ENCODE measurements around the gene CHAF1A.

- TF ChIP-seq POLR2A (IDR thresholded peaks at IDR 0.05): no peak
- TF ChIP-seq, protein P1, sequence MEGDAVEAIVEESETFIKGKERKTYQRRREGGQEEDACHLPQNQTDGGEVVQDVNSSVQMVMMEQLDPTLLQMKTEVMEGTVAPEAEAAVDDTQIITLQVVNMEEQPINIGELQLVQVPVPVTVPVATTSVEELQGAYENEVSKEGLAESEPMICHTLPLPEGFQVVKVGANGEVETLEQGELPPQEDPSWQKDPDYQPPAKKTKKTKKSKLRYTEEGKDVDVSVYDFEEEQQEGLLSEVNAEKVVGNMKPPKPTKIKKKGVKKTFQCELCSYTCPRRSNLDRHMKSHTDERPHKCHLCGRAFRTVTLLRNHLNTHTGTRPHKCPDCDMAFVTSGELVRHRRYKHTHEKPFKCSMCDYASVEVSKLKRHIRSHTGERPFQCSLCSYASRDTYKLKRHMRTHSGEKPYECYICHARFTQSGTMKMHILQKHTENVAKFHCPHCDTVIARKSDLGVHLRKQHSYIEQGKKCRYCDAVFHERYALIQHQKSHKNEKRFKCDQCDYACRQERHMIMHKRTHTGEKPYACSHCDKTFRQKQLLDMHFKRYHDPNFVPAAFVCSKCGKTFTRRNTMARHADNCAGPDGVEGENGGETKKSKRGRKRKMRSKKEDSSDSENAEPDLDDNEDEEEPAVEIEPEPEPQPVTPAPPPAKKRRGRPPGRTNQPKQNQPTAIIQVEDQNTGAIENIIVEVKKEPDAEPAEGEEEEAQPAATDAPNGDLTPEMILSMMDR (IDR thresholded peaks at IDR 0.05): no peak
These were observed 54.6 kb downstream of the CHAF1A start for GRCh38 chr19:4456843-4457653.
